NCI-H2107 treated with DMSO at 0.1 percent for 48 hours (cell line): ENCODE measurements around the gene GDA.
"Not testable (repeated sequence)": the region's sequence is repeated elsewhere in the genome, so short reads cannot be mapped to it uniquely, and the experiment has no call there.

Source experiments
- DNase-seq: peaks from one replicate; lab custom pipeline; 2025; ENCODE audit not compliant: unreplicated experiment; lab: John Stamatoyannopoulos, UW

The GDA gene

GRCh38 chr9:72204062-72204461 lies 54.8 kb downstream of the GDA start:
- no peak for DNase-seq

GRCh38 chr9:72205513-72205912 lies 56.3 kb downstream of the GDA start:
- no peak for DNase-seq

GRCh38 chr9:72207278-72207677 lies 58.0 kb downstream of the GDA start:
- no peak for DNase-seq

GRCh38 chr9:72210522-72210921 lies 61.3 kb downstream of the GDA start:
- DNase-seq: no peak

- no peak for DNase-seq
Observed at GRCh38 chr9:72211047-72211446, 61.8 kb downstream of the GDA start.

- DNase-seq: no peak
Observed at GRCh38 chr9:72213906-72214305, 64.7 kb downstream of the GDA start.

GRCh38 chr9:72217306-72217842 lies 68.1 kb downstream of the GDA start:
- DNase-seq: no peak

GRCh38 chr9:72220589-72220988 lies 71.3 kb downstream of the GDA start:
- no peak for DNase-seq

GRCh38 chr9:72226146-72226812 lies 77.0 kb downstream of the GDA start:
- no peak for DNase-seq

- no peak for DNase-seq
Observed at GRCh38 chr9:72228282-72228681, 79.0 kb downstream of the GDA start.

- no peak for DNase-seq
Observed at GRCh38 chr9:72232778-72233177, 83.5 kb downstream of the GDA start.

GRCh38 chr9:72247549-72247948 lies 98.3 kb downstream of the GDA start:
- no peak for DNase-seq

- DNase-seq: no peak
Observed at GRCh38 chr9:72251589-72251988, 102.3 kb downstream of the GDA start.

GRCh38 chr9:72254901-72255545 lies 105.8 kb downstream of the GDA start:
- DNase-seq: no peak

GRCh38 chr9:72255569-72255968 lies 106.3 kb downstream of the GDA start:
- DNase-seq: no peak

GRCh38 chr9:72256931-72257330 lies 107.7 kb downstream of the GDA start:
- DNase-seq: peak; percentile 18

GRCh38 chr9:72257814-72258213 lies 108.6 kb downstream of the GDA start:
- DNase-seq: no peak

GRCh38 chr9:72262063-72262462 lies 112.8 kb downstream of the GDA start:
- DNase-seq: no peak

GRCh38 chr9:72263572-72263971 lies 114.3 kb downstream of the GDA start:
- DNase-seq: no peak

- DNase-seq: no peak
Observed at GRCh38 chr9:72268961-72269360, 119.7 kb downstream of the GDA start.

GRCh38 chr9:72270359-72270758 lies 121.1 kb downstream of the GDA start:
- not testable (repeated sequence) for DNase-seq

GRCh38 chr9:72271613-72272478 lies 122.6 kb downstream of the GDA start:
- peak; percentile 12 for DNase-seq
